Loucy (cell line): Measurements from ENCODE around the gene PEAR1.

Source experiments
- H2AFZ ChIP-seq: fragments of 200-600 bp; sonication (generic); 2 replicates; pipeline ENCODE4 v1.6.0; 2016; ENCODE audit warnings: antibody characterized with exemption, mild to moderate bottlenecking, low read length, moderate library complexity
- H3F3A ChIP-seq: fragments of 200-600 bp; 2 replicates; pipeline ENCODE4 v1.6.0; 2016; ENCODE audit warnings: antibody characterized with exemption, low read depth, mild to moderate bottlenecking
- H3K27me3 ChIP-seq: fragments of 200-600 bp; sonication (generic); 2 replicates; pipeline ENCODE4 v1.6.1; 2014; ENCODE audit warnings: low read length, mild to moderate bottlenecking; ENCODE audit not compliant: insufficient read depth, poor library complexity, severe bottlenecking
- H3K36me3 ChIP-seq: fragments of 200-600 bp; sonication (generic); 2 replicates; pipeline ENCODE4 v1.6.1; 2016; ENCODE audit warnings: low read length; ENCODE audit not compliant: insufficient read depth
- H3K4me1 ChIP-seq: fragments of 200-600 bp; sonication (generic); 2 replicates; pipeline ENCODE4 v1.5.1; 2014; ENCODE audit warnings: low read length, mild to moderate bottlenecking; ENCODE audit not compliant: insufficient read depth, poor library complexity, severe bottlenecking
- H3K4me2 ChIP-seq: fragments of 200-600 bp; sonication (generic); 2 replicates; pipeline ENCODE4 v1.6.0; 2014; ENCODE audit warnings: antibody characterized with exemption, low read length, low read depth, mild to moderate bottlenecking; ENCODE audit not compliant: poor library complexity, severe bottlenecking
- H3K4me3 ChIP-seq: fragments of 200-600 bp; sonication (generic); 2 replicates; pipeline ENCODE4 v1.5.1; 2014; ENCODE audit warnings: low read length, mild to moderate bottlenecking, mixed read lengths; ENCODE audit not compliant: poor library complexity, severe bottlenecking
- H3K79me2 ChIP-seq: fragments of 200-600 bp; sonication (generic); 2 replicates; pipeline ENCODE4 v1.6.1; 2014; ENCODE audit warnings: low read length; ENCODE audit not compliant: insufficient read depth
- H3K9ac ChIP-seq: fragments of 200-600 bp; sonication (generic); 2 replicates; pipeline ENCODE4 v1.6.0; 2014; ENCODE audit warnings: mild to moderate bottlenecking, low read depth, low read length, moderate library complexity; ENCODE audit not compliant: poor library complexity, severe bottlenecking
- H3K9me2 ChIP-seq: fragments of 200-600 bp; sonication (generic); replicated peaks from 2 replicates; pipeline ENCODE4 v1.6.1; 2016; ENCODE audit warnings: low read depth, low read length, mixed read lengths
- H3K9me3 ChIP-seq: fragments of 200-600 bp; sonication (generic); 2 replicates; pipeline ENCODE4 v1.6.1; 2014; ENCODE audit warnings: mild to moderate bottlenecking, antibody characterized with exemption, low read length, low read depth; ENCODE audit not compliant: insufficient read depth
- H4K20me1 ChIP-seq: fragments of 200-600 bp; sonication (generic); 2 replicates; pipeline ENCODE4 v1.6.0; 2014; ENCODE audit warnings: antibody characterized with exemption, low read length, mild to moderate bottlenecking; ENCODE audit not compliant: insufficient read depth, poor library complexity, severe bottlenecking
- CTCF ChIP-seq: fragments of 200-600 bp; sonication (generic); conservative IDR thresholded peaks from 2 replicates; pipeline ENCODE4 v1.5.1; 2014; ENCODE audit warnings: mild to moderate bottlenecking, antibody characterized with exemption, low read length
- EZH2phosphoT487 ChIP-seq: fragments of 200-600 bp; IDR thresholded peaks from 2 replicates; pipeline ENCODE4 v1.6.1; 2018; ENCODE audit warnings: antibody characterized with exemption, mild to moderate bottlenecking, moderate library complexity, borderline replicate concordance

The PEAR1 gene

DNA sequence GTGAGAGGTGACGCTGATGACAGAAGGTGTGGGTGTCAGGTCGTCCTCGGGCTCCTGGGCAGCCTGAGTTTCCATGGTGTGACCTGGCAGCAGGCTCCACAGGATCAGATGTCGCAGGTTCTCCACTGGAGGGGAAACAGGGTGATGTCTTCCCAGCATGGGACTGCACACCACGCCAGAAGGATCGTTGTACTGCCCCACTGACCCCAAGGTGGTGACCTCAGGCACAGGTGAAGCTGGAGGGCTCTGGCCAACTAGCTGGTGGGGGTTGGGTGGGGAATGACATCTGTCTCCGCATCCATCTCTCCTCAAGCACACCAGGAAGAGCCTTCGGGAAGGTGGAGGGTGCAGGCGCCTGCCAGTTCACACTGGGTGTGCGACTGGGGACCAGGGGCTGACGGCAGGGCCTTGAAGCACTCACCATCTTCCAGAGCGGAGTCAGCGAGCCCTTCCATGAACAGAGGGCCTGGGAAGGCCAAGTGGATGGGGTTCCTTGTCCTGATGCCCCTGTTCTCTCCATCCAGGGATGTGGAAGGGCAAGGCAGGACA is 46.3 kb downstream of the PEAR1 start:
- no peaks in the 10 kb centered on the region for H3K4me1 ChIP-seq

GRCh38 chr1:156941675-156942074 is 48.2 kb downstream of the PEAR1 start:
- no peak overlapping the region for H3K4me3 ChIP-seq
- no peaks in the 10 kb centered on the region for H3K79me2 ChIP-seq
- no peaks in the 10 kb centered on the region for H3K36me3 ChIP-seq
- TF ChIP-seq CTCF, result no peak
- TF ChIP-seq EZH2phosphoT487, result no peak
- H3K9me2 ChIP-seq, result no peaks in the 10 kb centered on the region
- H3K9me3 ChIP-seq, result no peaks in the 10 kb centered on the region
- no peaks in the 10 kb centered on the region for H3F3A ChIP-seq
- H3K27me3 ChIP-seq, result no peaks in the 10 kb centered on the region
- no peaks in the 10 kb centered on the region for H3K4me1 ChIP-seq
- no peaks in the 10 kb centered on the region for H4K20me1 ChIP-seq
- H2AFZ ChIP-seq, result no peak overlapping the region
- H3K4me2 ChIP-seq, result no peak overlapping the region
- no peak overlapping the region for H3K9ac ChIP-seq

More for the DNA sequence above, 46.3 kb downstream of the PEAR1 start:
- no peak overlapping the region for H3K4me2 ChIP-seq
- no peak for TF ChIP-seq CTCF
- no peak for TF ChIP-seq EZH2phosphoT487
- no peak overlapping the region for H3K4me3 ChIP-seq
- no peak overlapping the region for H2AFZ ChIP-seq
- no peaks in the 10 kb centered on the region for H3K36me3 ChIP-seq
- no peaks in the 10 kb centered on the region for H4K20me1 ChIP-seq
- H3K9me2 ChIP-seq, result no peaks in the 10 kb centered on the region
- no peaks in the 10 kb centered on the region for H3K27me3 ChIP-seq
- H3K9me3 ChIP-seq, result no peaks in the 10 kb centered on the region
- H3K9ac ChIP-seq, result no peak overlapping the region
- H3F3A ChIP-seq, result no peaks in the 10 kb centered on the region
- no peaks in the 10 kb centered on the region for H3K79me2 ChIP-seq

GRCh38 chr1:156942176-156942575 is 48.7 kb downstream of the PEAR1 start:
- no peaks in the 10 kb centered on the region for H4K20me1 ChIP-seq
- H3K9me2 ChIP-seq, result no peaks in the 10 kb centered on the region
- H3K4me2 ChIP-seq, result no peak overlapping the region
- H3K79me2 ChIP-seq, result no peaks in the 10 kb centered on the region
- H3K4me3 ChIP-seq, result no peak overlapping the region
- no peaks in the 10 kb centered on the region for H3K36me3 ChIP-seq
- H3K9me3 ChIP-seq, result no peaks in the 10 kb centered on the region
- no peak overlapping the region for H2AFZ ChIP-seq
- H3K4me1 ChIP-seq, result no peaks in the 10 kb centered on the region
- no peaks in the 10 kb centered on the region for H3F3A ChIP-seq
- H3K27me3 ChIP-seq, result no peaks in the 10 kb centered on the region
- H3K9ac ChIP-seq, result no peak overlapping the region
- TF ChIP-seq CTCF (no peak), EZH2phosphoT487 (no peak)
